Myocyte (in vitro differentiated cells): Measurements from ENCODE around the gene DCAKD. TPM values are rescaled to one million over a fixed set of nuclear protein-coding genes. Genes with fewer than 3 reads are reported as not detected.

Experiments used
- DNase-seq: peaks from one replicate; pipeline ENCODE4 v3.0.0-alpha.2; 2012; ENCODE audit warnings: low read depth
- total RNA-seq: library from RNA; depleted of rRNA; stranded (reverse); fragments of >200 nt; gene quantifications from 2 replicates; pipeline ENCODE4 v1.2.3, GENCODE V29; 2014

DCAKD gene
- total RNA-seq, 1 donor from 2014 or later = 75.5 TPM

- no peak for DNase-seq
Measured at GRCh38 chr17:44977065-44977464, 74.4 kb downstream of the DCAKD start.

DNA sequence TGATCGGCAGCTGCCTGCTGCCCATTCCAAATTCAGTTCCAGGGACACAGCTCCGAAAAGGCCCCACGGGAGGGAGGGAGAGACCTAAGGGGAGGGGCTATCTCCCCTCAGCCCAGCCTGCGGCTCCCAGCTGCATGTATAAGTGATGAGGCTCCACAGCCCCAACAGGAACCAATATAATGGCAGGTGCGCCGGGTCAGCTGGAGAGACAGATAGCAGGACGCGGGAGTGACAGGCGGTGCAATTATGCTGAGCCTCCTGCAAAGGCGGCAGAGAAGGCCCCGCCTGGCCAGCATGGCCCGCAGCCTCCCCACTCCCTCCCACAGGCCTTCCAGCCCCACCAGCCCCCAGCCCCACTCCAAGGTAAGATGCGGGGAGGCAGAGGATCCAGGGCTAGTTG lies 75.2 kb downstream of the DCAKD start:
- no peak for DNase-seq

Other genes starting within 250 kb of the DCAKD start
- gene GJC1, start 221.3 kb downstream of the DCAKD start, total RNA-seq = 8.2 and 8.5 TPM in 2 replicates
- gene HIGD1B, start 203.7 kb downstream of the DCAKD start, total RNA-seq = not detected in 2 replicates
- 111 and 114 TPM in 2 replicates for gene EFTUD2, start 152.2 kb downstream of the DCAKD start, total RNA-seq
- 0.68 and 2.3 TPM in 2 replicates for gene GFAP, start 136.1 kb downstream of the DCAKD start, total RNA-seq
- gene KIF18B, start 103.9 kb downstream of the DCAKD start, total RNA-seq = 0.03 TPM in 1 of 2 replicates, not detected in the other
- 0.11 TPM in 1 of 2 replicates, not detected in the other for gene C1QL1, start 83.3 kb downstream of the DCAKD start, total RNA-seq
- 80.3 and 88.7 TPM in 2 replicates for gene NMT1, start 9.7 kb upstream of the DCAKD start, total RNA-seq
- 61.3 and 187 TPM in 2 replicates for gene PLCD3, start 80.9 kb upstream of the DCAKD start, total RNA-seq
- 3.5 and 6.0 TPM in 2 replicates for gene ACBD4, start 84.1 kb upstream of the DCAKD start, total RNA-seq
- 21.0 and 28.4 TPM in 2 replicates for gene HEXIM1, start 96.8 kb upstream of the DCAKD start, total RNA-seq
- 11.6 and 13.5 TPM in 2 replicates for gene HEXIM2, start 110.2 kb upstream of the DCAKD start, total RNA-seq
- 56.3 and 110 TPM in 2 replicates for gene FMNL1, start 170.3 kb upstream of the DCAKD start, total RNA-seq
- not detected in 2 replicates for gene SPATA32, start 210.5 kb upstream of the DCAKD start, total RNA-seq